HG02973 (cell line): Measurements from ENCODE around the gene YJU2.
A peak's percentile ranks its signal among the peaks of the same experiment; 100 is the strongest.
"Not testable (repeated sequence)": the region's sequence is repeated elsewhere in the genome, so short reads cannot be mapped to it uniquely, and the experiment has no call there.

Source experiments
- ATAC-seq: cut with Tn5 transposase; IDR thresholded peaks from one replicate; pipeline ENCODE4 v1.9.1; 2021; ENCODE audit warnings: moderate library complexity; ENCODE audit not compliant: unreplicated experiment

The YJU2 gene

GRCh38 chr19:4227771-4228170 is 19.1 kb upstream of the YJU2 start:
- ATAC-seq: no peak

- ATAC-seq: no peak
These were observed 18.1 kb upstream of the YJU2 start for GRCh38 chr19:4228765-4229178.

DNA sequence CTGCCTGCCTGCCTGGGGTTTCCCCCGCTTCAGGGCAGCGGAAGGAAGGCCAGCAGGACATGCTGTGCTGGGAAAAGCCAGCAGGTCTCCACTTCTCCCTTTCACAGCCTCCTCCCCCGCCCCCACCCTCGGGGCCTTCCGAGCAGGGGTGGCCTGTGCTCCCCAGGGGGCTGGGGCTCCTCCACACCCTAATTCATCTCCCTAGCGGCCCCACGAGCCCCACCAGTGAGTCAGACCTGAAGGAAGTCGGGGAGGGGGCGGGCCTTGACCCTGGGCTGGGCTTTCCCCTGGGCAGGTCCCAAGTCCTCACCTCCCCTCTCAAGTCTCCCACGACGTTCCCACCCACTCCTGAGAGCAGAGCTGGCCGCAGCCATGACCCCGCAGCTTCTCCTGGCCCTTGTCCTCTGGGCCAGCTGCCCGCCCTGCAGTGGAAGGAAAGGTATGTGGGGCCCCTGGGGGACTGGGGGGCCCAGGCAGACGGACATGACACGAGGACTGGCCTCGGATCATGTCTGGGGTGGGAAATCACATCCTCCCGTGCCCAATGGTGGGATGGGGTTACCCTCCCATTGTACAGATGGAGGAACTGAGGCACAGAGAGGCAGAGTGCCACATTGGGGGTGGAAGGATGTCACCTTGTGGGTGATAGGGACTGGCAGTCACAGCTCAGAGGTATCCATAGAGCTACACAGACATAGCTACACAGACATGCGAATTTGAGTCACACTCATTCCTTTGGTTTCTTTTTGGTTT is 17.5 kb upstream of the YJU2 start, which contains the start of gene EBI3:
Gene EBI3 (plus strand): TSS at position 345 of the 753 bp plus-strand sequence. CDS start 28 bp downstream, at position 373.
- peak; percentile 53 for ATAC-seq

DNA sequence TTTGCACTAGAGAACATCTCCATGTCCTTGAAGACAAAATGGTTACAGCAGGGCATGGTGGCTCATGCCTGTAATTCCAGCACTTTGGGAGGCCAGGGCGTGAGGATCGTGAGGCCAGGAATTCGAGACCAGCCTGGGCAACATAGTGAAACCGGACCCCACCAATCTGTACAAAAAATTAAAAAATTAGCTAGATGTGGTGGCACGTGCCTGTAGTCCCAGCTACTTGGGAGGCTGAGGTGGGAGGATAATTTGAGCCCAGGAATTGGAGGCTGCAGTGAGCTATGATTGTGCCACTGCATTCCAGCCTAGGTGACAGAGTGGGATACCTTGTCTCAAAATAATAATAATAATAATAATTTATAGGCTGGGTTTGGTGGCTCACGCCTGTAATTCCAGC is 16.6 kb upstream of the YJU2 start:
- ATAC-seq: not testable (repeated sequence)

GRCh38 chr19:4231521-4231920 is 15.4 kb upstream of the YJU2 start:
- not testable (repeated sequence) for ATAC-seq

DNA sequence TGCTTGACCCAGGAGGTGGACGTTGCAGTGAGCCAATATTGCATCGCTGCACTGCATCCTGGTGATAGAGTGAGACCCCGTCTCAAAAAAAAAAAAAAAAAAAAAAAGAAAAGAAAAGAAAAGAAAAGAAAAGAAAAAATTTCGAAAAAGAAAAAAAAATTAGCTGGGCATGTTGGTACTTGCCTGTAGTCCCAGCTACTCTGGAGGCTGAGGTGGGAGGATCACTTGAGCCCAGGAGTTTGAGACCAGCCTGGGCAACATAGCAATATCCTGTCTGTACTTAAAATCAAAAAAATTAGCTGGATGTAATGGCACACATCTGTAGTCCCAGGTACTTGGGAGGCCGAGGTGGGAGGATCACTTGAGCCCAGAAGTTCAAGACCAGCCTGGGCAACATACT is 14.7 kb upstream of the YJU2 start:
- not testable (repeated sequence) for ATAC-seq

- ATAC-seq: no peak
These were observed 14.1 kb upstream of the YJU2 start for GRCh38 chr19:4232614-4233281.

DNA sequence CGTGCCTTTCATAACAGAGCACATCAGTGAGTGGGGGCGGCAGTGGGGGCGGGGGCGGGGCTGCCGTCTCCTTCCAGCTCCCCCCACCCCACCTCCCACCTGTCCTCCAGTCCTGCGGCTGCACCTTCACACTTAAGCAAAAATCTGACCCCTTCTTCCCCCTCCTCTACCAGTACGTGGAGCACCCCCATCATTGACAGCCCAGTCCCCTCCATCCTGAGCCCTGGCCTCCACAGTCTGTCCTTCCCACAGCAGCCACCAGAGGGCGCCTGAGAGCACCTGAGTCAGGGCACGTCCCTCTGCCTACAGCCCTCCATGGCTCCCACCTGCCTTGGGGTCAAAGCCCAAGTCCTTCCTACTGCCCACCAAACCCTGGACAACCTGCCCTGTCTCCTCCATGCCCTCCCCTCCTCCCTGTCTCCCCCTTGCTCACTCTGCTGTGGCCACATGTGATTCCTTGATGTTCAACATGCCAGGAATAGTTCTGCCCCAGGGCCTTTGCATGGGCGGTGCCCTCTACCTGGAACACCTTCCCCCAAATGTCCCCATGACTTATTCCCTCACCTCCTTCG is 13.5 kb upstream of the YJU2 start:
- ATAC-seq: no peak

DNA sequence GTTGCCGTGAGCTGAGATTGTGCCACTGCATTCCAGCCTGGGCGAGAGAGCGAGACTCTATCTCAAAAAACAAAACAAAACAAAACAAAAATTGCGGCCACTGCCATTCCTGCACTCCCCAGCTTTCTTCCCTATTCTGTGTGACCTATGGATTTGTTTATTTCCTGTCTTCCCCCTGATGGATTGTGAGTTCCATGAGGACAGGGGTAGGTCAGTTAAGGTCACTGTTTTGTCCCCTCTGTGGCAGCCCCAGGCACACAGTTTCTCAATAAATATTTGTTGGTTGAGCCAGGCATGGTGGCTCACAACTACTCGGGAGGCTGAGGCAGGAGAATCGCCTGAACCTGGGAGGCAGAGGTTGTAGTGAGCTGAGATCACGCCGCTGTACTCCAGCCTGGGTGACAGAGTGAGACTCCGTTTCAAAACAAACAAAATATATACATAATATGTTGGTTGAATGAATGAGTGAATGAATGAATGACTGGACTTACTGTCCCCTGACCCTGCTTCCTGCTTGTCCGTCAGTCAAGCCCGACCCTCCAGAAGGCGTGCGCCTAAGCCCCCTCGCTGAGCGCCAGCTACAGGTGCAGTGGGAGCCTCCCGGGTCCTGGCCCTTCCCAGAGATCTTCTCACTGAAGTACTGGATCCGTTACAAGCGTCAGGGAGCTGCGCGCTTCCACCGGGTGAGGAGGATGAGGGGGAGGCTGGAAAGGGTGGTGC is 12.6 kb upstream of the YJU2 start:
- no peak for ATAC-seq

GRCh38 chr19:4234862-4235201 is 12.0 kb upstream of the YJU2 start:
- ATAC-seq: no peak

DNA sequence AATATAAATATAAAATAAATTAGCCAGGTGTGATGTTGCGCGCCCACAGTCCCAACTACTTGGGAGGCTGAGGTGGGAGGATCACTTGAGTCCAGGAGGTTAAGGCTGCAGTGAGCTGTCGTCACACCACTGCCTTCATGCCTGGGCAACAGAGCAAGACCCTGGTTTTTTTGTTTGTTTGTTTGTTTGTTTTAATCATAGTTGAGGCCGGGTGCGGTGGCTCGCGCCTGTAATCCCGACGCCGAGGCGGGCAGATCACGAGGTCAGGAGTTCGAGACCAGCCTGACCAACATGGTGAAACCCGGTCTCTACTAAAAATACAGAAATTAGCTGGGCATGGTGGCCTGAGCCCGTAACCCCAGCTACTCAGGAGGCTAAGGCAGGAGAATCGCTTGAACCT is 9.4 kb upstream of the YJU2 start:
- not testable (repeated sequence) for ATAC-seq

DNA sequence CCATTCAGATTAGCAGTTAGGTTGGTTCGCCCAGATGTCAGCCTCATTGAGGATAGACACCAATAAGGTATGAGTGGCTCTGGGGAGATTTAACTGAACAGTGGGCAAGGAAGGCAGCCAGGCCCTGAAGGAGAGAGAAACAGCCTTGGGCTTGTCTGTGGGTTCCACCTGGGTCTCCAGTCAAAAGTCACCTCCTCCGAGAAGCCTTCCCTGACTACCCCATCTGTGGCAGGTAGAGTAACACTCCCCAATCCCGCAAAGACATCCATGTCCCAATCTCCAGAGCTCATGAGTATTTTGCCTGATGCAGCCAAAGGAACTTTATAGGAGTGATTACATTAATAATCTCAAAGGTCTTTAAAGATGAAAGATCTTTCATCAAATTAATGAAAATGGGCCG is 8.0 kb upstream of the YJU2 start:
- no peak for ATAC-seq

- ATAC-seq: no peak
These were observed 5.0 kb upstream of the YJU2 start for GRCh38 chr19:4241824-4242430.

GRCh38 chr19:4245938-4246337 is 942 bp upstream of the YJU2 start:
- not testable (repeated sequence) for ATAC-seq

GRCh38 chr19:4256563-4256962 is 9.7 kb downstream of the YJU2 start:
- no peak for ATAC-seq

- ATAC-seq: no peak
These were observed 10.1 kb downstream of the YJU2 start for GRCh38 chr19:4257025-4257424.

- ATAC-seq: no peak
These were observed 11.3 kb downstream of the YJU2 start for GRCh38 chr19:4258181-4258580.

- no peak for ATAC-seq
These were observed 13.8 kb downstream of the YJU2 start for GRCh38 chr19:4260613-4261191.

- no peak for ATAC-seq
These were observed 17.9 kb downstream of the YJU2 start for GRCh38 chr19:4264812-4265211.

DNA sequence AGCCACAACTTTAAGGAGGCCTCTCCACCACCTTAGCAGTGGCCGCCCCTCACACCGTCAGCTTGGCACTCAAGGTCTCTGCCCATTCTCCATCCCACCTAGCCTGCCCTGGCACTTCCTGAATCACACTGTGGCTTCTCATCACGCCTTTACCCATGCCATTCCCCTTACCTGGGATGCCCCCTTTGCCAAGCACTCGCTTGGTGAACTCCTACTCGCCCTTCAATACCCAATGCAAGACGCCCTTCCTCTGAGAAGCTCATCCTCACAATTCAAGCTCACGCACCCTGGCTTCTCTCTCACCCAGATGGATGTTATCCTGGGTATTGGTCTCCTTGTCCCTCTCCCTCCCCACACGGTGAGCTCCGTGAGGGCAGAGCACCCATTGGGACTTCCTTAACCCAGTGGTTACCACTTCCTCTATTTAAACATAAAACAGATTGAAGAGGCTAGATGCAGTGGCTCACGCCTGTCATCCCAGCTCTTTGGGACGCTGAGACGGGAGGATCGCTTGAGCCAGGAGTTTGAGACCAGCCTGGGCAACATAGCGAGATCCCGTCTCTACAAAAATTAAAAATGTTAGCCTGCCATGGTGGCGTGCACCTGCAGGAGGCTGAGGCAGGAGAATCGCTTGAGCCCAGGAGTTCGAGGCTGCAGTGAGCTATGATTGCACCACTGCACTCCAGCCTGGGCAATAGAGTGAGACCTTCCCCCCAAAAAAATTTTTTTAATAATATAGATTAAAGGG is 19.5 kb downstream of the YJU2 start:
- ATAC-seq: no peak
